ENCODE results near the gene CCR5. TPM values are rescaled to one million over a fixed set of nuclear protein-coding genes. Genes with fewer than 3 reads are reported as not detected.

The CCR5 gene
- total RNA-seq, 1 experiment from 2014 or later = not detected

DNA sequence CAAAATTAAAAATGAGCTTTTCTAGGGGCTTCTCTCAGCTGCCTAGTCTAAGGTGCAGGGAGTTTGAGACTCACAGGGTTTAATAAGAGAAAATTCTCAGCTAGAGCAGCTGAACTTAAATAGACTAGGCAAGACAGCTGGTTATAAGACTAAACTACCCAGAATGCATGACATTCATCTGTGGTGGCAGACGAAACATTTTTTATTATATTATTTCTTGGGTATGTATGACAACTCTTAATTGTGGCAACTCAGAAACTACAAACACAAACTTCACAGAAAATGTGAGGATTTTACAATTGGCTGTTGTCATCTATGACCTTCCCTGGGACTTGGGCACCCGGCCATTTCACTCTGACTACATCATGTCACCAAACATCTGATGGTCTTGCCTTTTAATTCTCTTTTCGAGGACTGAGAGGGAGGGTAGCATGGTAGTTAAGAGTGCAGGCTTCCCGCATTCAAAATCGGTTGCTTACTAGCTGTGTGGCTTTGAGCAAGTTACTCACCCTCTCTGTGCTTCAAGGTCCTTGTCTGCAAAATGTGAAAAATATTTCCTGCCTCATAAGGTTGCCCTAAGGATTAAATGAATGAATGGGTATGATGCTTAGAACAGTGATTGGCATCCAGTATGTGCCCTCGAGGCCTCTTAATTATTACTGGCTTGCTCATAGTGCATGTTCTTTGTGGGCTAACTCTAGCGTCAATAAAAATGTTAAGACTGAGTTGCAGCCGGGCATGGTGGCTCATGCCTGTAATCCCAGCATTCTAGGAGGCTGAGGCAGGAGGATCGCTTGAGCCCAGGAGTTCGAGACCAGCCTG is 984 bp downstream of the CCR5 start:
- CTCF ChIA-PET = interaction anchor here (0.8 to 5.6 kb wide), 13 partner anchors 8 to 433 kb away, joined by 3 to 30 read pairs (median 4); partner anchors contain the start of gene CCR1
- H3K79me2 ChIP-seq (ENCODE audit: insufficient read depth, low read length) = no peaks in the 10 kb centered on the region
- H3K9me2 ChIP-seq (ENCODE audit: insufficient read depth) = no peaks in the 10 kb centered on the region
- ATAC-seq (no peak), DNase-seq (ENCODE audit: low read depth, low spot score) (no peak)
- POLR2A ChIA-PET = no interaction called here
- no peaks in the 10 kb centered on the region for H4K20me1 ChIP-seq (ENCODE audit: insufficient read depth)
- H3K27me3 ChIP-seq (ENCODE audit: insufficient read depth, low read length) = peaks cover 59% of the 10 kb centered on the region
- TF ChIP-seq, protein P1, sequence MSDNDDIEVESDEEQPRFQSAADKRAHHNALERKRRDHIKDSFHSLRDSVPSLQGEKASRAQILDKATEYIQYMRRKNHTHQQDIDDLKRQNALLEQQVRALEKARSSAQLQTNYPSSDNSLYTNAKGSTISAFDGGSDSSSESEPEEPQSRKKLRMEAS (IDR thresholded peaks at IDR 0.05) = no peak
- TF ChIP-seq, protein P2, sequence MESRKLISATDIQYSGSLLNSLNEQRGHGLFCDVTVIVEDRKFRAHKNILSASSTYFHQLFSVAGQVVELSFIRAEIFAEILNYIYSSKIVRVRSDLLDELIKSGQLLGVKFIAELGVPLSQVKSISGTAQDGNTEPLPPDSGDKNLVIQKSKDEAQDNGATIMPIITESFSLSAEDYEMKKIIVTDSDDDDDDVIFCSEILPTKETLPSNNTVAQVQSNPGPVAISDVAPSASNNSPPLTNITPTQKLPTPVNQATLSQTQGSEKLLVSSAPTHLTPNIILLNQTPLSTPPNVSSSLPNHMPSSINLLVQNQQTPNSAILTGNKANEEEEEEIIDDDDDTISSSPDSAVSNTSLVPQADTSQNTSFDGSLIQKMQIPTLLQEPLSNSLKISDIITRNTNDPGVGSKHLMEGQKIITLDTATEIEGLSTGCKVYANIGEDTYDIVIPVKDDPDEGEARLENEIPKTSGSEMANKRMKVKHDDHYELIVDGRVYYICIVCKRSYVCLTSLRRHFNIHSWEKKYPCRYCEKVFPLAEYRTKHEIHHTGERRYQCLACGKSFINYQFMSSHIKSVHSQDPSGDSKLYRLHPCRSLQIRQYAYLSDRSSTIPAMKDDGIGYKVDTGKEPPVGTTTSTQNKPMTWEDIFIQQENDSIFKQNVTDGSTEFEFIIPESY (IDR thresholded peaks at IDR 0.05; ENCODE audit: extremely low read depth, insufficient replicate concordance, low read length) = no peak
- TF ChIP-seq SRF (IDR thresholded peaks at IDR 0.05; ENCODE audit: low read depth) (no peak), EZH2phosphoT487 (IDR thresholded peaks at IDR 0.05; ENCODE audit: borderline replicate concordance) (no peak), EZH2 (IDR thresholded peaks at IDR 0.05) (no peak), CBX3 (IDR thresholded peaks at IDR 0.05; ENCODE audit: low read depth) (no peak), REST (IDR thresholded peaks at IDR 0.05; ENCODE audit: low read depth) (no peak), YY1 (IDR thresholded peaks at IDR 0.05; ENCODE audit: extremely low read depth, insufficient replicate concordance, low read depth, low read length) (no peak), ATF3 (IDR thresholded peaks at IDR 0.05) (no peak), POLR2AphosphoS5 (IDR thresholded peaks at IDR 0.05; ENCODE audit: low read depth, low read length) (no peak)
- no TSS peak for BruUV-seq (replicated peaks)
- no peaks in the 10 kb centered on the region for H3K4me1 ChIP-seq (ENCODE audit: control insufficient read depth in 1 of 2, insufficient read depth in 2 of 2, low read length in 2 of 2)
- intact Hi-C loops (cut with micrococcal nuclease) = loop anchor here (2.0 to 10.0 kb wide), 3 partner anchors 157 to 607 kb away; no protein-coding TSS in a partner anchor
- H3K4me3 ChIP-seq (replicated peaks in 1 of 2; ENCODE audit: low read depth in 1 of 2, low read length in 2 of 2) = no peak overlapping the region
- H3K9ac ChIP-seq (ENCODE audit: low read length) = no peak overlapping the region
- H3K36me3 ChIP-seq (ENCODE audit: control insufficient read depth in 1 of 2, insufficient read depth in 2 of 2, low read length in 2 of 2) = no peaks in the 10 kb centered on the region
- no peak overlapping the region for H3K27ac ChIP-seq (ENCODE audit: low read depth, low read length)
- no peak overlapping the region for H2AFZ ChIP-seq (ENCODE audit: low read depth, low read length, poor library complexity, severe bottlenecking)
- RAD21 ChIA-PET (ENCODE audit: low non-redundant PET in 1 of 2, low total read pairs in 2 of 2, uncharacterized antibody in 2 of 2, unreplicated experiment in 2 of 2) = interaction anchor here (1.0 to 1.1 kb wide), 2 partner anchors 157 to 433 kb away, joined by 3 read pairs; no protein-coding TSS in a partner anchor
- H3K4me2 ChIP-seq (ENCODE audit: low read length) = no peak overlapping the region
- H3K9me3 ChIP-seq (ENCODE audit: control insufficient read depth in 1 of 2, insufficient read depth in 1 of 2, low read depth in 1 of 2, low read length in 2 of 2) = no peaks in the 10 kb centered on the region

All from HCT116 (cell line).